Measurements from ENCODE around the gene CPNE8.

CPNE8 gene

DNA sequence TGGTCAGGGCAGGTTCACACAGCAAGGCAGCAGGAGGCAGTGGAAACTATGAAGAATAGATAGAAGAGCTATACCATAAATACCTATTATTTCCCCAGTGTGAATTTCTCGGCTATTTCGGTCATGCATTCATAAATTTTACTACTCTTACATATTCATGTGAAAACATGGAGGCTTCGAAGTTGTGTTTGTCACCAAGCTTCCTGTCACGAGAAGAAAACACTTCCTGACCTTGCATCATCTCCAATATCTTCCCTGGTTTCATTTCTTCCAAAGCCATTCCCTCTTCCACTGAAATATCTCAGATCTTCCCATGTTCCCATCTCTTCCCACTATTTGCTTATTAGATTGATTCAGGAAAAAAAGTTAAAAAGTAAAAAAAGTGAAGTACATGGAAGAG is 80.4 kb downstream of the CPNE8 start:
- Histone ChIP-seq H3K9ac (ENCODE audit: low read depth, low read length) (no peak overlapping the region), H3K9me3 (ENCODE audit: control insufficient read depth, insufficient read depth, low read length) (no peaks in the 10 kb centered on the region), H3K36me3 (ENCODE audit: insufficient read depth, low read length) (no peaks in the 10 kb centered on the region), H3K4me1 (ENCODE audit: insufficient read depth, low read length) (no peaks in the 10 kb centered on the region)

DNA sequence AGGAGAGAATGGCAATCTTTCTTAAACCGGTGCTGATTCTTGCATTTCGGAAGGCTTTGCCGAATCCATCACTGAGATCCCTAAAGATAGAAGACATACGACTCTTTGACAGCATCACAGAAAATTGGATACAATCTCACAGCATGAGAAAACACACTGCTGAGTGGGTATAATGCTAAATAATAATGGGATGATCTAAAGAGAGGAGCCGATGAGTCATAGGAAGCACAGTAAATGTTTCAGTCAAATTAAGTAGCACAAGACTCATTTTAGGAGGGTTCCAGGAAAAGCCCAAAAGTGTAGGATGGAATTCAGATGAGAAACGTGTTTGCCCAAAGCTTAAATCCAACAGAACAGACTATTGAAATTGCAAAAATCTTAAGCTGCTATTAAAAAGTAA is 81.7 kb downstream of the CPNE8 start:
- Histone ChIP-seq H3K9me3 (ENCODE audit: control insufficient read depth, insufficient read depth, low read length) (no peaks in the 10 kb centered on the region), H3K4me1 (ENCODE audit: insufficient read depth, low read length) (no peaks in the 10 kb centered on the region), H3K9ac (ENCODE audit: low read depth, low read length) (no peak overlapping the region), H3K36me3 (ENCODE audit: insufficient read depth, low read length) (no peaks in the 10 kb centered on the region)

DNA sequence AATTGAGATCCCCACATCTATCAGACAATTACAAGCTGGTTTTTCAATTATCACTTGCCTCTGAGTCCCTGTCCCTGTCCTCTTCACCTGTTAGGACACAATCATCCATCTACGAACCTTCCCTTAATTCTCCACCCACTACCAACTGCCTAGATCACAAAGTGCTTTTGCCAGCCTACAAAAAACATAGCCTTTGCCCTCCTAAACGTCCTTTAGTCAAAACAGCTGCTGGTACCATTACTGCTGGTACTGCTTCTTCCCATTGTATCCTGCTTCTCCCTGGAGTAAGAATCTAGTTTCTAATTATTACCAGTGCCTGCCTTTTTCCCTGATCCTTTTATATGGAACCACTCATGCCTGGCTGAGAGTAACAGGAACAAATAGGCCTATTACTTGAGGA is 82.1 kb downstream of the CPNE8 start:
- no peak overlapping the region for H3K9ac ChIP-seq (ENCODE audit: low read depth, low read length)
- H3K4me1 ChIP-seq (ENCODE audit: insufficient read depth, low read length): no peaks in the 10 kb centered on the region
- no peaks in the 10 kb centered on the region for H3K36me3 ChIP-seq (ENCODE audit: insufficient read depth, low read length)

DNA sequence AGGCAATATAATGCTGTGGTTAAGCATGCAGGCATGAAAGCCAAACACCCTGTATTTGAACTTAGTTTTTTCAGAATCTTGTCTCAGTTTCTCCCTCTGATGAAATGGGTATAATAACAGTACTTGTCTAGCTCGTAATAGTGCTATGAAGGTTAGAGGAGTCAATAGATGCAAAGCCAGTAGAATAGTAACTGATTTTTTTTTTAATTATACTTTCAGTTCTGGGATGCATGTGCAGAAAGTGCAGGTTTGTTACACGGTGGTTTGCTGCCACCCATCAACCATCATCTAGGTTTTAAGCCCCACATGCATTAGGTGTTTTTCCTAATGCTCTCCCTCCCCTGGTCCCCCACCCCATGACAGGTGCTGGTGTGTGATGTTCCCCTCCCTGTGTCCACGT is 87.4 kb downstream of the CPNE8 start:
- Histone ChIP-seq H3K4me1 (ENCODE audit: insufficient read depth, low read length) (no peaks in the 10 kb centered on the region), H3K9ac (ENCODE audit: low read depth, low read length) (no peak overlapping the region), H3K9me3 (ENCODE audit: control insufficient read depth, insufficient read depth, low read length) (no peaks in the 10 kb centered on the region), H3K36me3 (ENCODE audit: insufficient read depth, low read length) (no peaks in the 10 kb centered on the region)

More for the DNA sequence above, 82.1 kb downstream of the CPNE8 start:
- H3K9me3 ChIP-seq (ENCODE audit: control insufficient read depth, insufficient read depth, low read length): no peaks in the 10 kb centered on the region

DNA sequence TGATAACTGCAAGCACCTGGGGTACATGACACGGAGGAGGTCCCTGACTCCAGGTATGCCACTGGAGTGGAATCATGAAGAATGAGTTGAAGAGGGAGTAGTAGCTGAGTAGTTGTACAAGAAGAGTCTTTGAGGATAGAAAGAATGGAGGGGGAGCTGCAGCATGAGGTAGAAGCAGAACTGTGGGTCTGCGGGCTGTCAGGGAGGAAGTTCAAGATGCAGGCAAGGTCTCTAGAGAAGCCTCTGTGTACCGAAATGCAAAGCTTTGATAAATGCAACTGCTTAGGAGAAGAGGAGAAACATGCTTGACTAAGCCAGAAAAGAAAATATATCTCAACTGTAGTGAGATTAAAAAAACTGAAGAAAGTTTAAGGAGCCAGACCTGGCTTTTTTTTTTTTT is 91.5 kb downstream of the CPNE8 start:
- H3K9me3 ChIP-seq (ENCODE audit: control insufficient read depth, insufficient read depth, low read length): no peaks in the 10 kb centered on the region
- H3K4me1 ChIP-seq (ENCODE audit: insufficient read depth, low read length): no peaks in the 10 kb centered on the region
- H3K9ac ChIP-seq (ENCODE audit: low read depth, low read length): no peak overlapping the region
- no peaks in the 10 kb centered on the region for H3K36me3 ChIP-seq (ENCODE audit: insufficient read depth, low read length)

DNA sequence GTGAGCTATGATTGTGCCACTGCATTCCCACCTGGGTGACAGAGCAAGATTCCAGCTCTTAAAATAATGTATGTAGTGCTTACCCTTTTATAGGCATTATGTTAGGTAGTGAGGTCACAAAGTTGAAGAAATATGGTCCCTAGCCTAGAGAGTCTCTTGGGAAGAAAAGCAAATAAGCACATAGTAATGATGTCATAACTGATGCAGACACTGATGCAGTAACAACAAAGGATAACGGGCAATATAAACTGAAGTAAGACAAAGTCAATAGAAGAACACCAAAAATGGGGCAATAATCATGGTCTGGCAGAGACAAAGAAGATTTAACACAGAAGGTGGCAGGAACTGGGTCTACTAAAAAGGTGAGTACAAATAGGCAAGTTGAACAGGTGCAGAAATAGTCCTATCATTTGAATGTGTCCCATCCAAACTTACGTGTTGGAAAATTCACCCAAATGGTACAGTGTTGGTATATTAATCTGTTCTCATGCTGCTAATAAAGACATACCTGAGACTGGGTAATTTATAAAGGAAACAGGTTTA is 93.5 kb downstream of the CPNE8 start:
- Histone ChIP-seq H3K9me3 (ENCODE audit: control insufficient read depth, insufficient read depth, low read length) (no peaks in the 10 kb centered on the region), H3K9ac (ENCODE audit: low read depth, low read length) (no peak overlapping the region), H3K4me1 (ENCODE audit: insufficient read depth, low read length) (no peaks in the 10 kb centered on the region), H3K36me3 (ENCODE audit: insufficient read depth, low read length) (no peaks in the 10 kb centered on the region)

DNA sequence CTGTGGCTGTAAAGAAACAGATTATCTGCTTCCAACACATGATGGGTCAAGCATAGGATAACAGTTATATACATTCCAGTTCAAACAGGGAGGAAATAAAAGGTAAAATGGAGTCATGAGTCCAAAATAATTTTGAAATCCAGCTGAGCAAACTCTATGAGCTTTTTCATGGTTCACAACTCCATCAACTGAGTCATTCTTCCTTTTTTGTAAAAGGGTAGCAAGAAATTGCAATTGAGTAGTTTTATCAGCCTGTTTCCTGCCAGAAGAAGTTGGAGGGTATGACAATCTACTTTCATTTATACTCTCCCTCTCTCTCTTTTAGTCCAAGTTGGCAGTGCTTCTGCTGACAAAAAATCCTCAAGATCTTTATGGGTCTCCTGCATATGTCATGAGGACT is 95.6 kb downstream of the CPNE8 start:
- no peaks in the 10 kb centered on the region for H3K9me3 ChIP-seq (ENCODE audit: control insufficient read depth, insufficient read depth, low read length)
- H3K36me3 ChIP-seq (ENCODE audit: insufficient read depth, low read length): no peaks in the 10 kb centered on the region
- H3K4me1 ChIP-seq (ENCODE audit: insufficient read depth, low read length): no peaks in the 10 kb centered on the region
- no peak overlapping the region for H3K9ac ChIP-seq (ENCODE audit: low read depth, low read length)

DNA sequence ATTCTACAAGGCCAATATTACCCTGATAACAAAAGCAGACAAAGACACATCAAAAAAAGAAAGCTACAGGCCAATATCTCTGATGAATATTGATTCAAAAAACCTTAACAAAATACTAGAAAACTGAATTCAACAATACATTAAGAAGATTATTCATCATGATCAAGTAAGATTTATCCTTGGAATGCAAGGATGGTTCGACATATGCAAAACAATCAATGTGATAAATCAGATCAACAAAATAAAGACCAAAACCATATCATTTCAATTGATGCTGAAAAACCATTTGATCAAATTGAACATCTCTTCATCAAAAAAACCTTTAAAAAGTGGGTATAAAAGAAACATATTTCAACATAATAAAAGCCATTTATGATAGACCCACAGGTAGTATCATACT is 117.3 kb downstream of the CPNE8 start:
- Histone ChIP-seq H3K36me3 (ENCODE audit: insufficient read depth, low read length) (no peaks in the 10 kb centered on the region), H3K9me3 (ENCODE audit: control insufficient read depth, insufficient read depth, low read length) (no peaks in the 10 kb centered on the region), H3K4me1 (ENCODE audit: insufficient read depth, low read length) (no peaks in the 10 kb centered on the region), H3K9ac (ENCODE audit: low read depth, low read length) (no peak overlapping the region)

DNA sequence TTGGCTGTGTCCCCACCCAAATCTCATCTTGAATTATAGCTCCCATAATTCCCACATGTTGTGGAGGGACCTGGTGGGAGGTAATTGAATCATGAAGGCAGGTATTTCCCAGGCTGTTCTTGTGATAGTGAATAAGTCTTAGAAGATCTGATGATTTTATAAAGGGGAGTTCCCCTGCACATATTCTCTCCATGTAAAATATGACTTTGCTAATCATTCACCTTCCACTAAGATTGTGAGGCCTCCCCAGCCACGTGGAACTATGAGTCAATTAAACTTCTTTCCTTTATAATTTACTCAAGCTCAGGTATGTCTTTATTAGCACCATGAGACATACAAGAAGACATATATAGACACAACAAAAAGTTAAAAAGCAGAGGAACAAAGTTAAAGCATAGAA is 120.0 kb downstream of the CPNE8 start:
- no peaks in the 10 kb centered on the region for H3K4me1 ChIP-seq (ENCODE audit: insufficient read depth, low read length)
- no peak overlapping the region for H3K9ac ChIP-seq (ENCODE audit: low read depth, low read length)
- no peaks in the 10 kb centered on the region for H3K36me3 ChIP-seq (ENCODE audit: insufficient read depth, low read length)
- H3K9me3 ChIP-seq (ENCODE audit: control insufficient read depth, insufficient read depth, low read length): no peaks in the 10 kb centered on the region; the same call in 1 of the 2 replicates

DNA sequence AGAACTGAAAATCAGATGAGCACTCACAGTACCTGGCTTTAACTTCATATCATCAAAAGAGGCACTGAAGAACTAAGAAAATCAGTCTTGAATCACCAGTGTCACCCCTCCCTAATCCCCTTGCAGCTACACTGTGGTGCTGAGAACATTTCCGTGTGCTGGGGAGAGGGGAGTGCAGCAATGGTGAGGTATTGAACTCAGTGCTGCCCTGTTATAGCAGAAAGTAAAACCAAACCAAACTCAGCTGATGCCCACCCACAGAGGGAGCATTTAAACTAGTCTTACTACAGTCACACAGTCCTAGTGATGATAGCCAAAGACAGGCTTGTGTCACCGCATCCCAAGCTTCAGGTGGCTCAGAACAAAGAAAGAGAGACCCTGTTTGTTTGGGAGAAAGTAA is 122.1 kb downstream of the CPNE8 start:
- Histone ChIP-seq H3K4me1 (ENCODE audit: insufficient read depth, low read length) (no peaks in the 10 kb centered on the region), H3K9me3 (ENCODE audit: control insufficient read depth, insufficient read depth, low read length) (no peaks in the 10 kb centered on the region; the same call in 1 of the 2 replicates), H3K36me3 (ENCODE audit: insufficient read depth, low read length) (no peaks in the 10 kb centered on the region), H3K9ac (ENCODE audit: low read depth, low read length) (no peak overlapping the region)

DNA sequence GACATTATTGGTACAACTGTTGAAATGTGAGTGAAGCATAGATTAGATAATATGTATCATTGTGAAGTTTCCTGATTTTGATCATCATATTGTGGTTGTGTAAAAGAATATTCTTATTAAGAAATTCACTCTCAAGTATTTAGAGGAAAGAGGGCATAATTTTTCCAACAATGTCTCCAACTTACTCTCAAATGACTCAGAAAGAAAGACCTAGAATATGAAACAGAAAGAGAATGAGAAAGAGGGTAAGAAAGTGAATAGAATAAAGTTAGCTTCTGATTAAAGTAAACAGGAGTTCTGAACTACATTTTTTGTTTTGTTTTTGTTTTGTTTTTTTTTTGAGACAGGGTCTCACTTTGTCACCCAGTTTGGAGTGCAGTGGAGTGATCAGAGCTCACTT is 123.0 kb downstream of the CPNE8 start:
- H3K9me3 ChIP-seq (ENCODE audit: control insufficient read depth, insufficient read depth, low read length): no peaks in the 10 kb centered on the region; the same call in 1 of the 2 replicates
- H3K4me1 ChIP-seq (ENCODE audit: insufficient read depth, low read length): no peaks in the 10 kb centered on the region
- no peaks in the 10 kb centered on the region for H3K36me3 ChIP-seq (ENCODE audit: insufficient read depth, low read length)
- H3K9ac ChIP-seq (ENCODE audit: low read depth, low read length): no peak overlapping the region

DNA sequence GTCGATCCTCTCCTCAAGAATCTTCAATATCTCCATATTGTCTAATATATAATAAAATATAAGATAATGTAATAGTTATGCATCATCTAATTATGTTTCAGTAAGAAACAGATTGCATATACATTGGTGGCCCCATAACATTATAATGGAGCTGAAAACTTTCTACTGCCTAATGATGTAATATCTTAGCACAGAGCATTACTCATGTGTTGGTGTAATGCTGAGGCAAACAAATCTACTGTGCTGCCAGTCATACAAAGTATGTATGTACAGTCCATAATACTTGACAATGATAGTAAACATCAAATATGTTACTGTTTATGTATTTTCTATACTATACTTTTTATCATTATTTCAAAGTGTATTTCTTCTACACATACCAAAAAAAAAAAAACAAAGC is 128.7 kb downstream of the CPNE8 start:
- Histone ChIP-seq H3K4me1 (ENCODE audit: insufficient read depth, low read length) (no peaks in the 10 kb centered on the region), H3K9ac (ENCODE audit: low read depth, low read length) (no peak overlapping the region), H3K36me3 (ENCODE audit: insufficient read depth, low read length) (no peaks in the 10 kb centered on the region), H3K9me3 (ENCODE audit: control insufficient read depth, insufficient read depth, low read length) (no peaks in the 10 kb centered on the region; the same call in 1 of the 2 replicates)

DNA sequence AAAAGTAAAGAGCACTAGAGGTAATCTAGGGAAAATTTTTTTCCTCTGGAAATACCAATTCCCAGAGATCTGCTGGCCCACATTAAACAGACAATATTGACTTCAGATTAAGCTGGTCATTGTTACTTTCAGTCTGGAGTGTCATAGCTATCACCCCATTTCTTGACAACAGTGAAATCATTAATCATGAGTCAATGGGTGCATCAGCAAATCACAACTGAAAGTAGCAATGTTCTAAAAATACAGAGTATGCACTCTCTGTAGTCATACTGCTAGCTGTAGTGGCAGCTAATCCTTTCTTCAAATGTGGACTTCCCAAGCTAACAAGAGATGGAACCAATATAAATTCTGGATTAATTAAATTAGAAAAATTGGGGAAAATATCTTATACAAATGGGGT is 129.9 kb downstream of the CPNE8 start:
- no peak overlapping the region for H3K9ac ChIP-seq (ENCODE audit: low read depth, low read length)
- H3K36me3 ChIP-seq (ENCODE audit: insufficient read depth, low read length): no peaks in the 10 kb centered on the region
- no peaks in the 10 kb centered on the region for H3K9me3 ChIP-seq (ENCODE audit: control insufficient read depth, insufficient read depth, low read length)
- no peaks in the 10 kb centered on the region for H3K4me1 ChIP-seq (ENCODE audit: insufficient read depth, low read length)

DNA sequence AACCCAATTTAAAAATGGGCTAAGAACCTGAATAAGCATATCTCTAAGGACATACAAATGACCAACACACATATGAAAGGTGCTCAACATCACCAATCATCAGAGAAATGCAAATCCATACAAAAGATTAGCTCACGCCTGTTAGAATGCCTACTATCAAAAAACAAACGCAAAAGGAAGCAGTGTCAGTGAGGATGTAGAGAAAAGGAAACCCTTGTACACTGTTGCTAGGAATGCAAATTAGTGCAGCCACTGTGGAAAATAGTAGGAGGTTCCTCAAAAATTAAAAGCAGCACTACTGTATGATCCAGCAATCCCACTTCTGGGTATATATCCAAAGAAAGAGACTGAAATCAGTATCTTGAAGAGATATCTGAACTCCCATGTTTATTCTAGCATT is 133.0 kb downstream of the CPNE8 start:
- no peaks in the 10 kb centered on the region for H3K36me3 ChIP-seq (ENCODE audit: insufficient read depth, low read length)
- no peak overlapping the region for H3K9ac ChIP-seq (ENCODE audit: low read depth, low read length)
- H3K4me1 ChIP-seq (ENCODE audit: insufficient read depth, low read length): 0 out of 2 replicates have a peak, but pooled peaks cover 6% of the 10 kb centered on the region
- H3K9me3 ChIP-seq (ENCODE audit: control insufficient read depth, insufficient read depth, low read length): no peaks in the 10 kb centered on the region

DNA sequence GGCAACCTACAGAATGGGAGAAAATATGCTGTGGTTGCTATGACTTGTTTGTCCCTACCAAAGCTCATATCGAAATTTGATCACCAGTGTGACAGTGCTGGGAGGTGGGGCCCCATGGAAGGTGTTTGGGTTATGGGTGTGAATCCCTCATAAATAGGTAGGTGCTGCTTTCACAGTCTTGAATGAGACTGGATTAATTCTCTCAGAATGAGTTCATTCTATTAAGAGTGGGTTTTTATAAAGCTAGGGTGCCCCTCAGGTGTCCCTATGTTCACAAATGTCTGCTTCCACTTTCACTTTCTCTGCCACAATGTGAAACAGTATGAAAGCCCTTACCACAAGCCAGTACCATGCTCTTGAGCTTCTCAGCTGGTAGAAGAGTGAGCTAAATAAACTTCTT is 133.5 kb downstream of the CPNE8 start:
- H3K9ac ChIP-seq (ENCODE audit: low read depth, low read length): no peak overlapping the region
- H3K9me3 ChIP-seq (ENCODE audit: control insufficient read depth, insufficient read depth, low read length): no peaks in the 10 kb centered on the region
- H3K36me3 ChIP-seq (ENCODE audit: insufficient read depth, low read length): no peaks in the 10 kb centered on the region
- 0 out of 2 replicates have a peak, but pooled peaks cover 6% of the 10 kb centered on the region for H3K4me1 ChIP-seq (ENCODE audit: insufficient read depth, low read length)

All from ES-I3 (cell line).